Activated T-helper 1 cell treated with anti-CD3 and anti-CD28 coated beads, Interleukin-12 subunit alpha, Interleukin-12 subunit beta, Interleukin-2, Interleukin-4 antibody, amounts not matched to agents 30 ng/mL and 10 ng/mL and 1 ng/mL, durations not matched to agents 14 hours and 24 hours and 36 hours (primary cell): Measurements from ENCODE around the gene BASP1. TPM values are rescaled to one million over a fixed set of nuclear protein-coding genes. Genes with fewer than 3 reads are reported as not detected.
"Not testable (repeated sequence)": the region's sequence is repeated elsewhere in the genome, so short reads cannot be mapped to it uniquely, and the experiment has no call there.

Experiments used
- DNase-seq: peaks from one replicate; pipeline ENCODE4 v3.0.0; 2021; ENCODE audit warnings: low spot score
- H3K27ac Mint-ChIP-seq: one replicate; pipeline ENCODE4 v1.8.0; 2021; ENCODE audit warnings: mild to moderate bottlenecking, mixed read lengths
- H3K27me3 Mint-ChIP-seq: one replicate; pipeline ENCODE4 v1.8.0; 2022; ENCODE audit warnings: mild to moderate bottlenecking, moderate library complexity, mixed read lengths; ENCODE audit not compliant: insufficient read depth
- H3K36me3 Mint-ChIP-seq: one replicate; pipeline ENCODE4 v1.8.0; 2021; ENCODE audit warnings: low read depth, mixed read lengths
- H3K4me1 Mint-ChIP-seq: one replicate; pipeline ENCODE4 v1.8.0; 2021; ENCODE audit warnings: low read depth, mixed read lengths
- H3K4me3 Mint-ChIP-seq: one replicate; pipeline ENCODE4 v1.8.0; 2021; ENCODE audit warnings: mild to moderate bottlenecking, moderate library complexity, mixed read lengths
- H3K9me3 Mint-ChIP-seq: one replicate; pipeline ENCODE4 v1.8.0; 2021; ENCODE audit warnings: mixed read lengths
- intact Hi-C: fragments of 100-400 bp; cut with micrococcal nuclease; formaldehyde crosslinking; loops from one replicate; pipeline ENCODE4 v1.15.1; 2024
- total RNA-seq: library from RNA; stranded (reverse); gene quantifications from 2 replicates; pipeline ENCODE4 v1.2.3, GENCODE V29; 2022

The BASP1 gene
- total RNA-seq, 1 donor from 2014 or later = 1.0 TPM

- Mint-ChIP-seq H3K36me3 (no peaks in the 10 kb centered on the region), H3K9me3 (no peaks in the 10 kb centered on the region), H3K4me3 (no peak overlapping the region), H3K27me3 (no peaks in the 10 kb centered on the region), H3K27ac (no peak overlapping the region), H3K4me1 (peaks cover 11% of the 10 kb centered on the region)
- DNase-seq = no peak
- intact Hi-C loops = no loop called here
Measured at GRCh38 chr5:17230808-17231525, 13.5 kb downstream of the BASP1 start.

- H3K4me1 Mint-ChIP-seq = peaks cover 11% of the 10 kb centered on the region
- no peak overlapping the region for H3K27ac Mint-ChIP-seq
Measured at GRCh38 chr5:17232405-17232804, 15.0 kb downstream of the BASP1 start.

GRCh38 chr5:17233488-17233887, 16.1 kb downstream of the BASP1 start:
- DNase-seq = no peak
- Mint-ChIP-seq H3K27me3 (no peaks in the 10 kb centered on the region), H3K36me3 (no peaks in the 10 kb centered on the region), H3K27ac (no peak overlapping the region), H3K9me3 (no peaks in the 10 kb centered on the region), H3K4me1 (peaks cover 10% of the 10 kb centered on the region), H3K4me3 (no peak overlapping the region)
- intact Hi-C loops = no loop called here

More at GRCh38 chr5:17232405-17232804, 15.0 kb downstream of the BASP1 start:
- intact Hi-C loops = no loop called here
- no peak overlapping the region for H3K4me3 Mint-ChIP-seq
- H3K27me3 Mint-ChIP-seq = no peaks in the 10 kb centered on the region
- DNase-seq = no peak
- no peaks in the 10 kb centered on the region for H3K9me3 Mint-ChIP-seq
- no peaks in the 10 kb centered on the region for H3K36me3 Mint-ChIP-seq

GRCh38 chr5:17234374-17234773, 16.9 kb downstream of the BASP1 start:
- Mint-ChIP-seq H3K27me3 (no peaks in the 10 kb centered on the region), H3K9me3 (no peaks in the 10 kb centered on the region), H3K4me3 (no peak overlapping the region), H3K4me1 (peaks cover 1% of the 10 kb centered on the region), H3K36me3 (no peaks in the 10 kb centered on the region), H3K27ac (no peak overlapping the region)
- DNase-seq = no peak
- intact Hi-C loops = no loop called here

- intact Hi-C loops = no loop called here
- no peak overlapping the region for H3K4me3 Mint-ChIP-seq
- H3K9me3 Mint-ChIP-seq = no peaks in the 10 kb centered on the region
- H3K36me3 Mint-ChIP-seq = no peaks in the 10 kb centered on the region
- H3K4me1 Mint-ChIP-seq = no peaks in the 10 kb centered on the region
- H3K27me3 Mint-ChIP-seq = no peaks in the 10 kb centered on the region
- H3K27ac Mint-ChIP-seq = no peak overlapping the region
- DNase-seq = no peak
Measured at GRCh38 chr5:17235731-17236330, 18.4 kb downstream of the BASP1 start.

- intact Hi-C loops = no loop called here
- Mint-ChIP-seq H3K9me3 (no peaks in the 10 kb centered on the region), H3K27me3 (no peaks in the 10 kb centered on the region), H3K4me3 (no peak overlapping the region), H3K27ac (no peak overlapping the region), H3K4me1 (no peaks in the 10 kb centered on the region), H3K36me3 (no peaks in the 10 kb centered on the region)
- DNase-seq = no peak
Measured at GRCh38 chr5:17238521-17239041, 21.1 kb downstream of the BASP1 start.

- Mint-ChIP-seq H3K9me3 (no peaks in the 10 kb centered on the region), H3K4me1 (no peaks in the 10 kb centered on the region), H3K27ac (no peak overlapping the region), H3K36me3 (no peaks in the 10 kb centered on the region), H3K27me3 (no peaks in the 10 kb centered on the region), H3K4me3 (no peak overlapping the region)
- no peak for DNase-seq
- intact Hi-C loops = no loop called here
Measured at GRCh38 chr5:17239953-17240352, 22.5 kb downstream of the BASP1 start.

GRCh38 chr5:17240487-17240886, 23.1 kb downstream of the BASP1 start:
- intact Hi-C loops = no loop called here
- Mint-ChIP-seq H3K27ac (no peak overlapping the region), H3K36me3 (no peaks in the 10 kb centered on the region), H3K4me1 (no peaks in the 10 kb centered on the region), H3K27me3 (no peaks in the 10 kb centered on the region), H3K9me3 (no peaks in the 10 kb centered on the region), H3K4me3 (no peak overlapping the region)
- no peak for DNase-seq

- no peak overlapping the region for H3K27ac Mint-ChIP-seq
- H3K9me3 Mint-ChIP-seq = no peaks in the 10 kb centered on the region
- H3K4me1 Mint-ChIP-seq = no peaks in the 10 kb centered on the region
- intact Hi-C loops = no loop called here
- no peaks in the 10 kb centered on the region for H3K36me3 Mint-ChIP-seq
- DNase-seq = no peak
- H3K27me3 Mint-ChIP-seq = no peaks in the 10 kb centered on the region
- H3K4me3 Mint-ChIP-seq = no peak overlapping the region
Measured at GRCh38 chr5:17241635-17242034, 24.2 kb downstream of the BASP1 start.

- no peak for DNase-seq
- Mint-ChIP-seq H3K4me1 (no peaks in the 10 kb centered on the region), H3K36me3 (no peaks in the 10 kb centered on the region), H3K27ac (no peak overlapping the region), H3K9me3 (no peaks in the 10 kb centered on the region), H3K4me3 (no peak overlapping the region), H3K27me3 (no peaks in the 10 kb centered on the region)
- intact Hi-C loops = no loop called here
Measured at GRCh38 chr5:17243287-17244063, 26.0 kb downstream of the BASP1 start.

GRCh38 chr5:17249029-17249634, 31.7 kb downstream of the BASP1 start:
- no peak for DNase-seq
- Mint-ChIP-seq H3K9me3 (no peaks in the 10 kb centered on the region), H3K36me3 (no peaks in the 10 kb centered on the region), H3K4me1 (no peaks in the 10 kb centered on the region), H3K4me3 (no peak overlapping the region), H3K27ac (no peak overlapping the region), H3K27me3 (no peaks in the 10 kb centered on the region)
- intact Hi-C loops = no loop called here

- intact Hi-C loops, H3K27me3 Mint-ChIP-seq, DNase-seq, H3K4me1 Mint-ChIP-seq, H3K4me3 Mint-ChIP-seq, H3K36me3 Mint-ChIP-seq, H3K9me3 Mint-ChIP-seq, H3K27ac Mint-ChIP-seq: not testable (repeated sequence)
Measured at GRCh38 chr5:17249841-17250240, 32.4 kb downstream of the BASP1 start.

GRCh38 chr5:17252543-17252942, 35.1 kb downstream of the BASP1 start:
- Mint-ChIP-seq H3K4me1 (no peaks in the 10 kb centered on the region), H3K27me3 (no peaks in the 10 kb centered on the region), H3K36me3 (no peaks in the 10 kb centered on the region), H3K9me3 (no peaks in the 10 kb centered on the region), H3K4me3 (no peak overlapping the region), H3K27ac (no peak overlapping the region)
- DNase-seq = no peak
- intact Hi-C loops = no loop called here
